ENCODE measurements around the gene HPGDS. TPM values are rescaled to one million over a fixed set of nuclear protein-coding genes. Genes with fewer than 3 reads are reported as not detected.

HPGDS gene
- total and polyA plus RNA-seq, 2 experiments from 2014 or later: not detected

DNA sequence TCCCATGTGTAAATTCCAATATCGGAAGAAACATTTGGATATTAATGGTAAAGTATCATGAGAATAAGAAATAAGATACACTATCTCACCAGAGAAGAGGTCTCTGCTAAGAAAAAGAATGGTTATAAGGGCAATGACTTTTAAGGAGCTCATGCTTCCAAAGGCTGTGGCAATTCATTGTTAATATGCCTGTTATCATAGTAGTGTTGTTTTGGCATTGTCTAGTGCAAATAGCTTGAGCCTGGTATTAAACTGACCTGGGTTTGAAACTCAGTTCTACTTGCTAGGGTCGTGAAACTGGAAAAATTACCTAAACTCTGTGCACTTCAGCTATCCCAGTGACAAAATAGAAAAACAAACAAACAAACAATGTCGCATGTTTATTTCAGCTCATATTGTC is 8.8 kb downstream of the HPGDS start:
- H3K4me3 ChIP-seq: no peak overlapping the region
- no peak overlapping the region for H3K27ac Mint-ChIP-seq

More for the DNA sequence above, 8.8 kb downstream of the HPGDS start:
- H2AFZ ChIP-seq: no peak overlapping the region
- no peaks in the 10 kb centered on the region for H3K27me3 ChIP-seq (ENCODE audit: insufficient read depth)
- H4K20me1 ChIP-seq (replicated peaks; ENCODE audit: insufficient read depth): no peaks in the 10 kb centered on the region
- DNase-seq (ENCODE audit: low spot score): no peak
- Mint-ChIP-seq H3K4me3 (no peak overlapping the region), H3K9me3 (no peaks in the 10 kb centered on the region), H3K4me1 (peaks cover 4% of the 10 kb centered on the region; the same call in 1 of the 3 replicates), H3K36me3 (ENCODE audit: low read depth) (no peaks in the 10 kb centered on the region), H3K27me3 (ENCODE audit: insufficient read depth, low read depth, poor library complexity) (no peaks in the 10 kb centered on the region)
- H3K27ac ChIP-seq (ENCODE audit: low read depth): no peak overlapping the region
- no peaks in the 10 kb centered on the region for H3K4me1 ChIP-seq (ENCODE audit: insufficient read depth)
- TF ChIP-seq, protein P1, sequence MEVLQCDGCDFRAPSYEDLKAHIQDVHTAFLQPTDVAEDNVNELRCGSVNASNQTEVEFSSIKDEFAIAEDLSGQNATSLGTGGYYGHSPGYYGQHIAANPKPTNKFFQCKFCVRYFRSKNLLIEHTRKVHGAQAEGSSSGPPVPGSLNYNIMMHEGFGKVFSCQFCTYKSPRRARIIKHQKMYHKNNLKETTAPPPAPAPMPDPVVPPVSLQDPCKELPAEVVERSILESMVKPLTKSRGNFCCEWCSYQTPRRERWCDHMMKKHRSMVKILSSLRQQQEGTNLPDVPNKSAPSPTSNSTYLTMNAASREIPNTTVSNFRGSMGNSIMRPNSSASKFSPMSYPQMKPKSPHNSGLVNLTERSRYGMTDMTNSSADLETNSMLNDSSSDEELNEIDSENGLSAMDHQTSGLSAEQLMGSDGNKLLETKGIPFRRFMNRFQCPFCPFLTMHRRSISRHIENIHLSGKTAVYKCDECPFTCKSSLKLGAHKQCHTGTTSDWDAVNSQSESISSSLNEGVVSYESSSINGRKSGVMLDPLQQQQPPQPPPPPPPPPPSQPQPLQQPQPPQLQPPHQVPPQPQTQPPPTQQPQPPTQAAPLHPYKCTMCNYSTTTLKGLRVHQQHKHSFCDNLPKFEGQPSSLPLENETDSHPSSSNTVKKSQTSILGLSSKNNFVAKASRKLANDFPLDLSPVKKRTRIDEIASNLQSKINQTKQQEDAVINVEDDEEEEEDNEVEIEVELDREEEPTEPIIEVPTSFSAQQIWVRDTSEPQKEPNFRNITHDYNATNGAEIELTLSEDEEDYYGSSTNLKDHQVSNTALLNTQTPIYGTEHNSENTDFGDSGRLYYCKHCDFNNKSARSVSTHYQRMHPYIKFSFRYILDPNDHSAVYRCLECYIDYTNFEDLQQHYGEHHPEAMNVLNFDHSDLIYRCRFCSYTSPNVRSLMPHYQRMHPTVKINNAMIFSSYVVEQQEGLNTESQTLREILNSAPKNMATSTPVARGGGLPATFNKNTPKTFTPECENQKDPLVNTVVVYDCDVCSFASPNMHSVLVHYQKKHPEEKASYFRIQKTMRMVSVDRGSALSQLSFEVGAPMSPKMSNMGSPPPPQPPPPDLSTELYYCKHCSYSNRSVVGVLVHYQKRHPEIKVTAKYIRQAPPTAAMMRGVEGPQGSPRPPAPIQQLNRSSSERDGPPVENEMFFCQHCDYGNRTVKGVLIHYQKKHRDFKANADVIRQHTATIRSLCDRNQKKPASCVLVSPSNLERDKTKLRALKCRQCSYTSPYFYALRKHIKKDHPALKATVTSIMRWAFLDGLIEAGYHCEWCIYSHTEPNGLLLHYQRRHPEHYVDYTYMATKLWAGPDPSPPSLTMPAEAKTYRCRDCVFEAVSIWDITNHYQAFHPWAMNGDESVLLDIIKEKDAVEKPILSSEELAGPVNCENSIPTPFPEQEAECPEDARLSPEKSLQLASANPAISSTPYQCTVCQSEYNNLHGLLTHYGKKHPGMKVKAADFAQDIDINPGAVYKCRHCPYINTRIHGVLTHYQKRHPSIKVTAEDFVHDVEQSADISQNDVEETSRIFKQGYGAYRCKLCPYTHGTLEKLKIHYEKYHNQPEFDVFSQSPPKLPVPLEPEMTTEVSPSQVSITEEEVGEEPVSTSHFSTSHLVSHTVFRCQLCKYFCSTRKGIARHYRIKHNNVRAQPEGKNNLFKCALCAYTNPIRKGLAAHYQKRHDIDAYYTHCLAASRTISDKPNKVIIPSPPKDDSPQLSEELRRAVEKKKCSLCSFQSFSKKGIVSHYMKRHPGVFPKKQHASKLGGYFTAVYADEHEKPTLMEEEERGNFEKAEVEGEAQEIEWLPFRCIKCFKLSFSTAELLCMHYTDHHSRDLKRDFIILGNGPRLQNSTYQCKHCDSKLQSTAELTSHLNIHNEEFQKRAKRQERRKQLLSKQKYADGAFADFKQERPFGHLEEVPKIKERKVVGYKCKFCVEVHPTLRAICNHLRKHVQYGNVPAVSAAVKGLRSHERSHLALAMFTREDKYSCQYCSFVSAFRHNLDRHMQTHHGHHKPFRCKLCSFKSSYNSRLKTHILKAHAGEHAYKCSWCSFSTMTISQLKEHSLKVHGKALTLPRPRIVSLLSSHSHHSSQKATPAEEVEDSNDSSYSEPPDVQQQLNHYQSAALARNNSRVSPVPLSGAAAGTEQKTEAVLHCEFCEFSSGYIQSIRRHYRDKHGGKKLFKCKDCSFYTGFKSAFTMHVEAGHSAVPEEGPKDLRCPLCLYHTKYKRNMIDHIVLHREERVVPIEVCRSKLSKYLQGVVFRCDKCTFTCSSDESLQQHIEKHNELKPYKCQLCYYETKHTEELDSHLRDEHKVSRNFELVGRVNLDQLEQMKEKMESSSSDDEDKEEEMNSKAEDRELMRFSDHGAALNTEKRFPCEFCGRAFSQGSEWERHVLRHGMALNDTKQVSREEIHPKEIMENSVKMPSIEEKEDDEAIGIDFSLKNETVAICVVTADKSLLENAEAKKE (CRISPR knock-in tag; IDR thresholded peaks at IDR 0.05): no peak
- TF ChIP-seq STAT1 (IDR thresholded peaks at IDR 0.05; ENCODE audit: unreplicated experiment): no peak
- no peak for TF ChIP-seq EZH2 (IDR thresholded peaks at IDR 0.05; ENCODE audit: low read depth, unreplicated experiment)
- TF ChIP-seq, protein P2, sequence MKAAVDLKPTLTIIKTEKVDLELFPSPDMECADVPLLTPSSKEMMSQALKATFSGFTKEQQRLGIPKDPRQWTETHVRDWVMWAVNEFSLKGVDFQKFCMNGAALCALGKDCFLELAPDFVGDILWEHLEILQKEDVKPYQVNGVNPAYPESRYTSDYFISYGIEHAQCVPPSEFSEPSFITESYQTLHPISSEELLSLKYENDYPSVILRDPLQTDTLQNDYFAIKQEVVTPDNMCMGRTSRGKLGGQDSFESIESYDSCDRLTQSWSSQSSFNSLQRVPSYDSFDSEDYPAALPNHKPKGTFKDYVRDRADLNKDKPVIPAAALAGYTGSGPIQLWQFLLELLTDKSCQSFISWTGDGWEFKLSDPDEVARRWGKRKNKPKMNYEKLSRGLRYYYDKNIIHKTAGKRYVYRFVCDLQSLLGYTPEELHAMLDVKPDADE (IDR thresholded peaks at IDR 0.05): no peak
- TF ChIP-seq REST (IDR thresholded peaks at IDR 0.05; ENCODE audit: unreplicated experiment): no peak
- TF ChIP-seq ZNF114 (CRISPR knock-in tag; IDR thresholded peaks at IDR 0.05): no peak
- TF ChIP-seq CREB1 (CRISPR knock-in tag; IDR thresholded peaks at IDR 0.05; ENCODE audit: low read depth): no peak
- TF ChIP-seq NANOG (IDR thresholded peaks at IDR 0.05; ENCODE audit: borderline replicate concordance): no peak
- TF ChIP-seq EZH2phosphoT487 (IDR thresholded peaks at IDR 0.05; ENCODE audit: unreplicated experiment): no peak
- TF ChIP-seq ZNF331 (CRISPR knock-in tag; IDR thresholded peaks at IDR 0.05; ENCODE audit: low read depth): no peak
- TF ChIP-seq JUNB (IDR thresholded peaks at IDR 0.05; ENCODE audit: unreplicated experiment): no peak
- no peak for TF ChIP-seq POLR2AphosphoS5 (IDR thresholded peaks at IDR 0.05; ENCODE audit: low read depth)
- TF ChIP-seq, protein P3, sequence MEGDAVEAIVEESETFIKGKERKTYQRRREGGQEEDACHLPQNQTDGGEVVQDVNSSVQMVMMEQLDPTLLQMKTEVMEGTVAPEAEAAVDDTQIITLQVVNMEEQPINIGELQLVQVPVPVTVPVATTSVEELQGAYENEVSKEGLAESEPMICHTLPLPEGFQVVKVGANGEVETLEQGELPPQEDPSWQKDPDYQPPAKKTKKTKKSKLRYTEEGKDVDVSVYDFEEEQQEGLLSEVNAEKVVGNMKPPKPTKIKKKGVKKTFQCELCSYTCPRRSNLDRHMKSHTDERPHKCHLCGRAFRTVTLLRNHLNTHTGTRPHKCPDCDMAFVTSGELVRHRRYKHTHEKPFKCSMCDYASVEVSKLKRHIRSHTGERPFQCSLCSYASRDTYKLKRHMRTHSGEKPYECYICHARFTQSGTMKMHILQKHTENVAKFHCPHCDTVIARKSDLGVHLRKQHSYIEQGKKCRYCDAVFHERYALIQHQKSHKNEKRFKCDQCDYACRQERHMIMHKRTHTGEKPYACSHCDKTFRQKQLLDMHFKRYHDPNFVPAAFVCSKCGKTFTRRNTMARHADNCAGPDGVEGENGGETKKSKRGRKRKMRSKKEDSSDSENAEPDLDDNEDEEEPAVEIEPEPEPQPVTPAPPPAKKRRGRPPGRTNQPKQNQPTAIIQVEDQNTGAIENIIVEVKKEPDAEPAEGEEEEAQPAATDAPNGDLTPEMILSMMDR (conservative IDR thresholded peaks at IDR 0.05; ENCODE audit: low read depth in 2 of 2): no peak
- no peaks in the 10 kb centered on the region for H3K36me3 ChIP-seq (ENCODE audit: insufficient read depth)
- no peaks in the 10 kb centered on the region for H3K9me2 ChIP-seq (ENCODE audit: insufficient read depth)
- no peak overlapping the region for H3K4me2 ChIP-seq
- H3F3A ChIP-seq (replicated peaks; ENCODE audit: low read depth): no peaks in the 10 kb centered on the region
- ATAC-seq: no peak
- H3K79me2 ChIP-seq (replicated peaks; ENCODE audit: insufficient read depth): no peaks in the 10 kb centered on the region

All from GM23338 (cell line).